Measurements from ENCODE around the gene TSPAN14. TPM values are rescaled to one million over a fixed set of nuclear protein-coding genes. Genes with fewer than 3 reads are reported as not detected.
A peak's percentile ranks its signal among the peaks of the same experiment; 100 is the strongest.

Gene TSPAN14
- total RNA-seq, 1 experiment from 2014 or later, result 73.5 TPM

GRCh38 chr10:80523773-80524172 is 69.7 kb downstream of the TSPAN14 start:
- TF ChIP-seq MAX (CRISPR knock-in tag; IDR thresholded peaks at IDR 0.05) (no peak), HMGA2 (CRISPR knock-in tag; IDR thresholded peaks at IDR 0.05) (no peak), ATF6 (CRISPR knock-in tag; IDR thresholded peaks at IDR 0.05) (no peak), SP1 (CRISPR knock-in tag; conservative IDR thresholded peaks at IDR 0.05) (no peak), OVOL2 (CRISPR knock-in tag; IDR thresholded peaks at IDR 0.05; ENCODE audit: borderline replicate concordance) (no peak), ZNF512 (CRISPR knock-in tag; IDR thresholded peaks at IDR 0.05; ENCODE audit: borderline replicate concordance) (no peak), SMAD4 (CRISPR knock-in tag; IDR thresholded peaks at IDR 0.05) (no peak), STAT6 (CRISPR knock-in tag; conservative IDR thresholded peaks at IDR 0.05; ENCODE audit: low read depth) (no peak), HMGXB4 (CRISPR knock-in tag; IDR thresholded peaks at IDR 0.05) (no peak), ZNF416 (CRISPR knock-in tag; IDR thresholded peaks at IDR 0.05) (no peak), GTF2I (CRISPR knock-in tag; conservative IDR thresholded peaks at IDR 0.05) (no peak), ZNF138 (CRISPR knock-in tag; conservative IDR thresholded peaks at IDR 0.05) (no peak)
- ChIA-PET CTCF (interaction anchor here (1.0 to 1.5 kb wide), 2 partner anchors 18 to 79 kb away, joined by 3 to 7 read pairs; no protein-coding TSS in a partner anchor), POLR2A (no interaction called here)
- DNase-seq (ENCODE audit: low spot score) (no peak), ATAC-seq (no peak)
- Mint-ChIP-seq H3K4me3 (no peak overlapping the region), H3K4me1 (peaks cover 16% of the 10 kb centered on the region), H3K36me3 (peaks cover 10% of the 10 kb centered on the region), H3K27ac (peak overlapping the region; percentile 53; the same call in 1 of the 2 replicates), H3K27me3 (ENCODE audit: low read depth) (no peaks in the 10 kb centered on the region), H3K9me3 (no peaks in the 10 kb centered on the region)

GRCh38 chr10:80524190-80524909 is 70.2 kb downstream of the TSPAN14 start:
- H3K27ac Mint-ChIP-seq, result no peak overlapping the region
- DNase-seq (ENCODE audit: low spot score), result no peak
- peaks cover 16% of the 10 kb centered on the region for H3K4me1 Mint-ChIP-seq
- H3K9me3 Mint-ChIP-seq, result no peaks in the 10 kb centered on the region
- ChIA-PET POLR2A (no interaction called here), CTCF (interaction anchor here (1.0 to 1.8 kb wide), 3 partner anchors 19 to 80 kb away, joined by 3 to 7 read pairs (median 4); no protein-coding TSS in a partner anchor)
- no peaks in the 10 kb centered on the region for H3K27me3 Mint-ChIP-seq (ENCODE audit: low read depth)
- peaks cover 8% of the 10 kb centered on the region; the same call in 1 of the 2 replicates for H3K36me3 Mint-ChIP-seq
- no peak for ATAC-seq
- H3K4me3 Mint-ChIP-seq, result no peak overlapping the region
- no peak for TF ChIP-seq GABPB1 (CRISPR knock-in tag; IDR thresholded peaks at IDR 0.05)
- TF ChIP-seq JAZF1 (CRISPR knock-in tag; IDR thresholded peaks at IDR 0.05), result no peak
- no peak for TF ChIP-seq ATF6 (CRISPR knock-in tag; IDR thresholded peaks at IDR 0.05)
- TF ChIP-seq ELF4 (CRISPR knock-in tag; IDR thresholded peaks at IDR 0.05; ENCODE audit: low read depth), result no peak
- TF ChIP-seq SMAD4 (CRISPR knock-in tag; IDR thresholded peaks at IDR 0.05), result no peak
- TF ChIP-seq ZSCAN18 (CRISPR knock-in tag; IDR thresholded peaks at IDR 0.05), result no peak
- no peak for TF ChIP-seq EMX1 (CRISPR knock-in tag; IDR thresholded peaks at IDR 0.05)
- no peak for TF ChIP-seq ZNF219 (CRISPR knock-in tag; IDR thresholded peaks at IDR 0.05; ENCODE audit: borderline replicate concordance)
- no peak for TF ChIP-seq ZNF425 (CRISPR knock-in tag; conservative IDR thresholded peaks at IDR 0.05)

All from WTC11 (cell line).